Upper lobe of left lung (tissue), 4 donors: Measurements from ENCODE around the gene CATSPER3.

ENCODE experiments used
- CTCF ChIP-seq, 6 experiments: fragments of 450-650 bp in 4 of 6; fragments of 200-600 bp in 2 of 6; sonication (generic) in 2 of 6; IDR thresholded peaks; one replicate each; pipeline ENCODE4 v1.5.1; 2016 to 2019; ENCODE audit warnings: antibody characterized with exemption in 6 of 6
- EP300 ChIP-seq, 4 donors: sonication (generic); formaldehyde crosslinking; IDR thresholded peaks; one replicate each; pipeline ENCODE4 v1.5.1; 2017; ENCODE audit warnings: antibody characterized with exemption in 4 of 4, control low read depth in 2 of 4
- POLR2A ChIP-seq, 4 donors: fragments of 450-650 bp; IDR thresholded peaks; one replicate each; pipeline ENCODE4 v1.5.1; 2016 to 2017; ENCODE audit warnings: antibody characterized with exemption in 4 of 4, mild to moderate bottlenecking in 2 of 4
- POLR2AphosphoS5 ChIP-seq, 2 donors: sonication (generic); formaldehyde crosslinking; IDR thresholded peaks; one replicate each; pipeline ENCODE4 v1.5.1; 2017; ENCODE audit warnings: antibody characterized with exemption in 2 of 2

GRCh38 chr5:134997015-134997414, 29.3 kb downstream of the CATSPER3 start:
- TF ChIP-seq POLR2AphosphoS5 (IDR thresholded peaks at IDR 0.05) (no peak), CTCF (IDR thresholded peaks at IDR 0.05) (no peak), EP300 (IDR thresholded peaks at IDR 0.05) (no peak), POLR2A (IDR thresholded peaks at IDR 0.05) (no peak)
